Measurements from ENCODE around the gene DLD.
"Not testable (repeated sequence)": the region's sequence is repeated elsewhere in the genome, so short reads cannot be mapped to it uniquely, and the experiment has no call there.

DLD gene

GRCh38 chr7:107946451-107946850 lies 55.5 kb downstream of the DLD start:
- no peak for ATAC-seq

- ATAC-seq: no peak
These were observed 55.9 kb downstream of the DLD start for GRCh38 chr7:107946881-107947280.

DNA sequence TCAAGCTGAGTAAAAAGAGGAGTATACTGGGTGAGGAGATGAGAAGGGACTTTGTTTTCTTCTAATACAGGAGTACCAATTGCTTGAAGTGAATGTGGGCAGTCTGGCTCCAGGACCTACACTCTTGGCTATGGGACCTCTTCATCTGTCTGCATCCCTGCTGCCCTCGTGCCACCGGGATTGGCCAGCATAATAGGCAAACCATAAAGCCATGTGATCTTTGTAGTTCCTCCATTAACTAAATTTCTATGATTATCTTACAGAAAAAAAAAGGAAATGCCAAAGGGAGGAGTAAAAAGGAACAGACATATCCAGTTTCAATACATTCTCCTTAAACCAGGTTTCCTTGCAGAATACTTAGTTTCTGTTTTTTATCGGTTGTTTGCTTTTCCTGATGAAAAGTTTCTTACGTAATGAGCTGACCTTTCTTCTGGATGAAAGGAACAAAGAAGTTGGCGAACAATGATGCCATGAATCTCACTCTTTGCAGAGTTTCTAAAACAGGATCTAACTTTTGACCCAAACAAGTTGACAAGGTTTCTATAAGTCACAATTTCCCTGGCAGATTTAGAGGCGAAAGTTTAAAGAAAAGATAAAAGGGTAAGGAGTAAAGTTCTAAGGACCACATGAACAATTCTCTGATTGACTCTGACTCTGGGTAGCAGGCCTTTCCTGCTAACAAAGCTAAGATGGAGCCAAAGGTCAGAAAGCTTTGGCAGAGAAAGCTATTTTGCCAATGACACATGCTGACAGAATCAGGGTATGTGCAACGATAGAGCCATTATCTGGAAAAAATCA lies 57.9 kb downstream of the DLD start:
- no peak for ATAC-seq

GRCh38 chr7:107949443-107949935 lies 58.5 kb downstream of the DLD start:
- ATAC-seq: no peak

DNA sequence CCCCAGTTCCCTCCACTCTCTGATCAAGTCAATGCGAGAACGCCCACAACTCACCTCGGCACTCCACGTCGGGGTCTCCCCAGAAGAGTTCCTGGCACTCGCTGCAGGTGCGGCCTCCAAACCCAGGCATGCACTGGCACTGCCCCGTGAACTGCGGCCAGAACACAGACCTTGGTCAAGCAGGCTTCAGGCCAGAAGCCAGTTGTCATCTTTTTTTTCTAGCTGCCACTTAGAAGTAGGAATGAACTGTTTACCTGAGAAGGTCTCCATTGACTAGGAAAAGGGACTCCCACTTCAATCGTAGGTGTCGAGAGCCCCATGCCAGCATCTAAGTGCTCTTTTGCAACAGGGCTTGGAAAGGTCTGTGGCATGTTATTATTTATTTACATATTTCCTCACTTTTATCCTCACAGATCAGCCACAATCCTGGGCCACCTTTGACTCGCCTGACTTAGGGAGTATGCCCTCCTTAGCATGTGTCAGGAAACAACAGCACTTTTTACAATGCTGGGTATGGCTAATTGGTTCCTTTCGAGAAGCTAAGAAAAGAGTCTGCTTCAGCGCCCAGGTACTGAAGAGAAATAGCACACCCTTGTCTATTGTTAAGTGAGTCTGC lies 60.3 kb downstream of the DLD start:
- ATAC-seq: no peak

DNA sequence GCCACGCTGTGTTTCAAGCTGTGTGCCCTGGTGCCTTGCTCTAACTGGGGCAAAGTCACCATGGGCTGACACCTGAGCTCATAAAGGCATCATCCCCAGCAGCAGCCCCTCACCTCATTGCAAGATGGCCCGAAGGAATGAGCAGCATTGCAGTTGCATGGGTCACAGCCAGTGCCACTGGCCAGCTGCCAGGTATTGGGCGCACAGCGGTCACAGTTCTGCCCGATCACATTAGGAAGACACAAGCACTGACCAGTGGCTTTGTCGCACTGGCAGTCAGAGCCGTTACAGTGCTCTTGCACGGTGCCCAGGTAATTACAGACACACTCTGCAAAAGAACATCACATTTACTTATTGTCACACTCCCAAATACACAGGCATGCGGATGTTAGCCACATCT lies 60.9 kb downstream of the DLD start:
- ATAC-seq: no peak

DNA sequence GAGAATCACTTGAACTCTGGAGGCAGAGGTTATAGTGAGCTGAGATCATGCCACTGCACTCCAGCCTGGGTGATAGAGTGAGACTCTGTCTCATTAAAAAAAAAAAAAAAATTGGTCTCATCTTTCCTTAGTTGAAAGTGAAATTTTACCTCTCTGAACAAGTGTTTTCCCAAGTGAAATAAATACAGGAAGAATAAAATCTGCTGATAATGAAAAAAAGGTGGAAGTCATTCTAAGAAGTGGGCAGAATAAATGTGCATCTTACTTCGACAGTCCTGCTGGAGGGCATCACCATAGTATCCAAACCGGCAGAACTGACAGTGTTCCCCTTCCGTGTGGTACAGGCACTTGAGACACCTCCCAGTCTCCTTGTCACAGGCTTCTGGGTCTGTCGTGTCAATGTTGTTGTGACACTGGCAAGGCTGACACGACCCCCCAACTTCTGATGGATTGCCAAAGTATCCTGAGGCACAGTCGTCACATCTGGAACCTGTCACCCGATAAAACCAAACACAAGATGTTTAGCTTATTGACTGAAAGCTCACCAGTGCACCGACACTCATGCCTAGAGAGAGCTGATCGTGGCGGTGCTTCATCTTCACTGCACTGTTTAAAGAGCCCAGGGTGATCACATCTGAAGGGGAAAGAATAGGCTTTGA lies 62.4 kb downstream of the DLD start:
- no peak for ATAC-seq

- no peak for ATAC-seq
These were observed 62.9 kb downstream of the DLD start for GRCh38 chr7:107953924-107954303.

DNA sequence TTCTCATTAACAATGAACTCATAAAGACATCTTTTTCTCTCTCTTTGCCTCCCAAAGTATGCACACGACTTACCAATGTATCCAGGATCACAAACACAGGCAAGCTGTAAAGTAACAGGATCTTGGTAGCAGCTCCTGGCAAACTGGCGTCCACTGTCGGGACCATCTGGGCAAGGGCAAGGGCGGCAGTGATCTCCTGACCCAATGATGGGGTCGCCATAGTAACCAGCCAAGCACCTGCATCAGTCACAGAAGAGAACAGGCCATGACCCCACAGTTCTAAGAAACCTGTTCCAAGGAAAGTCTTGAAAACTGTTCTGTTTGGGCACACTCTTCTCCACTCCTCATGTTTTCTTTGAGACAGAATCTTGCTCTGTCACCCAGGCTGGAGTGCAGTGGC lies 64.4 kb downstream of the DLD start:
- ATAC-seq: no peak

- ATAC-seq: not testable (repeated sequence)
These were observed 66.0 kb downstream of the DLD start for GRCh38 chr7:107956950-107957349.

DNA sequence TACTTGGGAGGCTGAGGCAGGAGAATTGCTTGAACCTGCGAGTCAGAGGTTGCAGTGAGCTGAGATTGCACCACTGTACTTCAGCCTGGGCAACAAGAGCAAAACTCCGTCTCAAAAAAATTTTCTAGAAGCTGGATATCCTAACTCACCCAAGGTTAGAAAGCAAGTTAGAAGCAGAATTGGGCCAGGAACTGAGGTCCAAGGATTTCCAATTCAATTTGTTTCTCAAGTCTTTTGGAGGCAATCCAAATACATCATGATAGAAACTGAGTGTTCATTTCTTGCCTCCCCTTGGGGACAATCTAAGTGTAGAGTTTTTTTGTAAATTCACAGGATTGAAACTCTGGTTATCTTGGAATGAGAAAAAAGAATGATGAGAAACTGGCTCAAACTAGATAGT lies 66.5 kb downstream of the DLD start:
- ATAC-seq: no peak

- ATAC-seq: no peak
These were observed 68.0 kb downstream of the DLD start for GRCh38 chr7:107958764-107959526.

DNA sequence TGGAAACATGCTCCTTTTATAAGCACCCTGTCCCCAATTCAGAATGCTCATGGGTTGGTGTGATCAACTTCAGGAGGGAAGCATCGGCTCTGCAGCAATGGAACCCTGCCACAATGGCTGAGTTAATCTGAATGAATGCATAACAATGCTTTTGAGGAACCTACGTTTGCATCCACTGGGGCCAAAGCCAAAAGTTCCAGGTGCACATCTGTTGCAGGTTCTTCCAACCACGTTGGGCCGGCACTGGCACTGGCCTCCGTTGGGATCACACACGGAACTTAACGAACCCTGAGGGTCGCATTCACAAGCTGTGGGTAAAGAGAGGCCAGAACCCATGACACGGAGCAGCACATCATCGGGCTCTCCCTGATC lies 68.5 kb downstream of the DLD start:
- ATAC-seq: no peak

- no peak for ATAC-seq
These were observed 69.3 kb downstream of the DLD start for GRCh38 chr7:107960272-107960671.

DNA sequence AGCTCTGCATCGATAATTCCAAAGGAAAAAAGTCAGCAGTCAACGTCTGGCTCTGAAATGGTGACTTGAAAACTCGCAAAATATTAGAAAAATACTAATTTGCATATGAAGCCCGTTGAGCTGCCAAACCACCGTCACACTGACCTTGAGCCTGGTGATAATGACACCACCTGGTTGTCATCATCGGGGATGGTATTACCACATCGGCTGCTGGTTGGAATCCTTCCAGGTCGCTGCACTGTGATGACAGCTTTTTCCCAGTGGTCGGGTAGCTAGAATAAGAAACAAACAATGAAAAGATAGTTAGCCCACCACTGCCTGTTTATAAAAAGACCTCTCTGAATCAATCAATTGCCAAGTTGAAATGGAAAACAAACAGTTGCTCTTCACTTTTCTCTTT lies 70.4 kb downstream of the DLD start:
- ATAC-seq: no peak

DNA sequence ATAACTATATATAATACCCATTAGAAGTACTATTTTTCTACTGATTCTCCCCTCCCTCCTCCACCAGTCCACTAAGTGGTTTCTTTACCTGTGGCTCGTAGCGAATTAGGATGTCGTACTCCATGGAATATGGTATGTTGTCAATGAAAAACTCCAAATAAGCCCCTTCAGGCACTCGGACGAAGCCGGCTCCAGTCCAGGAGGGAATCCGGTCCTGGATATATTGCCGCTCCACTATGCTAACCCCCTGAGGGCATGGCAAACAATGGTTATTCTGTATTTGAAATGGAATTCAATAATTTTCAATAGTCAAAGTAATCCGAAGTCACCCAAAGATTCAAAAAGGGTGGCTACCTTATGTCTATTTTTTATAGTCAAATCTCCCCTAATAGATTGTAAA lies 71.8 kb downstream of the DLD start:
- no peak for ATAC-seq

DNA sequence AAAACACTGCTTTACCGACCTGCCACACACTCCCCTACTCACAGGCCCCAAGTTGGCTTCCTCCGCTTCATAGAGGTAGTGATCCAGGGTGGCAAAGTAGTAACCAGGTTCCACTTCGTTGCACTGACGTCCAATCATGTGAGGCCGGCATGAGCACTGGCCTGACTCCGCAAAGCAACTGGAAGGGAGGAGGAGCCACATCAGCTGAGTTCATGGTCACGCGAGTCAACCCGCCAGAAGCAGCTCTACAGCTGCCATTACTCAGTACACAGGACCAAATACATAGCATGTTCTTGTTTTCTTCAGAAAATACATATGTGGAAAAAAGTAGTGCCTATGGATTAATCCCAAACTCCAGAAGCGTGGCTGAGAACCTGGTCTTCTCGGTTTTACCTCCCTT lies 73.5 kb downstream of the DLD start:
- ATAC-seq: no peak

DNA sequence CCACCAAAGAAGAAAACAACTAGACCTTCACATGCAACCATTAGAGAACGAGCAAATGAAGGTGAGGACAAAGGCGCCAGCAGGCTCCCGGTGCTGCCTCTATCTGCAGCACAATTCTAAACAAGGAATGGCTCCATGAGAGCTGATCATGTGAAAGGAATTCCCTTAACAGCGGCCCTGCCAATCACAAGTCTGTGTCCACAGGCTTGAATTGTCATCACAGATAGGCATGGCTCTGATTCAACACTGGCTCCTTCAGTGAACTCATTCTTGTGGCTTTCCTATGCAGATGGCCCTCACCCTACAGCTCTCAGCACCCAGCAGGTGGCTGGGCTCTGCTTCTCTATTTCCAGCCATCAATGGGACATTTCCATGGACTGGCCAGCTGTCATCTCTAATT lies 75.7 kb downstream of the DLD start:
- ATAC-seq: no peak

DNA sequence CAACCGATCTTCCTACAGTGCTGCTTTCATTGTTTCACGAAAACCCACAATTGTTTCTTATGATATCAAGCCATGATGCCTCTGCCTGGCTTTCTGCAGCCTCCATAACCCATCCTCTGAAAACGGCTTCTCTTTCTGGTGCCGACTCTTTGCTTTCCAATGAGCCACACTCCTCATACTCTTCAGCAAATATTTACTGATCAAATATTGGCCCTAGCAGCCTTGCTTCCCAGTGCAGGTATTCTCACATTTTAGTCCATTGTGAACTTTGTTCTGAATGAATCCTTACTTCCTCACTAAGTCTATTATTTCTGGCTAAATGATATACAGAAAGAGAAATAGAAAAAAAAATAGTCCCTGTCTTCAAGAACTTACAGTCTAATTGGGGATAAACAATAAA lies 76.4 kb downstream of the DLD start:
- ATAC-seq: no peak

GRCh38 chr7:107968449-107968848 lies 77.5 kb downstream of the DLD start:
- ATAC-seq: no peak

GRCh38 chr7:107969856-107970255 lies 78.9 kb downstream of the DLD start:
- ATAC-seq: no peak
